Measurements from ENCODE around the gene ANKS1B. TPM values are rescaled to one million over a fixed set of nuclear protein-coding genes. Genes with fewer than 3 reads are reported as not detected.

The ANKS1B gene
- total RNA-seq, 1 donor, result 47.0 TPM

DNA sequence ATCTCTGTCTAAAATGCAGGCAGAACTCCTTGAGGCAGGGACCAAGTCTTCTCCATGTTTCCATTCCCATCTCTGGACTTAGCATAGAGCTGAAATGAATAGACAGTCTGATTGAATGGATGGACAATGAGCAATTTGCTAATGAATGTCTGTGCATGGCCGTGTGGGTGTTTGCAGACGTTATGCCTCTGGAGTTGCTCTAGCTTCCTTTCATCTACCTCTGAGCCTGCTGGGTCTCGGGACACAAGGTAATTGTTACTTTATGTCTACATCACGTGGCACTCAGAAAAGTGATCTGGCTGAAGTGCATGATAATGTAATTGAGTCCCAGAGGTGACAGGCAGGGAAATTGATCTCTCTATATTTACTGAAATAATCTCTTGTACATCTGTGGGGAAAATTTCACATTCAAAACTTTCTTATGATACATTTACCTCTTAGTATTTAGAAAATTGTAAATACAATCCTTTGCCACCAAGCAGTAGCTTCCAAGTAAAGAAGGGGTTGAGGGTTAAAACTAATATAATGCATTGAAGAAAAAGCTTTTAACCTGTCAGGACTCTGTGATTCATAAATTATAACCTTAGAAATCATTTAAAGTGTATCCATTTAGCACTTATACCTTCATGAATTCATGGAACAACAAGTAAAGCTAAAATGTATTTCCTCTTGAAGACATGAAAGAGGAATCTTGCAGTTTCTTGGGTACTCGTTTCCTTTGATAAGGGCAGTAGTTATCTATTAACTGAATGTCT lies 915.6 kb downstream of the ANKS1B start:
- no peak overlapping the region for H3K4me3 ChIP-seq (ENCODE audit: low read depth, low read length)
- no peak for TF ChIP-seq CTCF (IDR thresholded peaks at IDR 0.05; ENCODE audit: insufficient read depth, low read length)
- DNase-seq (ENCODE audit: low read depth), result no peak

DNA sequence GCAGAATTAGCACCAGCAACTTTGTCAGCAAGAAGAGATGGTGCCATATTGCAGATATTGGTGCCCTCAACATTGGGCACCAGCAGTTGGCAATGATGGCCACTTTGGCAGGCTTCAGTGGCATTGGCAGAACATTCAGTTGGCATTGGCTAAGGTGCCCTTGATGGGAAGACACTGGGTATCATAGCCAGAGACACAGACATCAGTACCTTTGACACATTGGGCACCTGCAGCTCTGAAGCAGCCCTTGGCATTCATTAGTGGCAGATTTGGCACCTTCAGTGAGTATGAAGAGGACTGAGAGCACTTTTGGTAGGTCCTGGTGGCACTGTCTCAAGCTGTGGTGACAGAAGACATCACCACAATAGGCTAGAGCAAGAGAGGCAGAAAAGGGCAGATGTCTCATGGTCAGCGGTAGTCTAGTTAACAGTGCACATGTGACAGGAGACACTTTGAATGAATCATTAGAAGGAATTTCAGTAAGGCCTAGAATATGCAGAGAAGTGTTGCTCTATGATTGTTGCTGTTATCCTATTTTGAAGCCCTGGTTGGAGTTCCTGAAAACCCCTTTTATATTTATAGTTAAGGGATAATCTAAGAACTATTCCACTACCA lies 917.5 kb downstream of the ANKS1B start:
- no peak for TF ChIP-seq CTCF (IDR thresholded peaks at IDR 0.05; ENCODE audit: insufficient read depth, low read length)

GRCh38 chr12:99066726-99067125 lies 918.0 kb downstream of the ANKS1B start:
- no peak overlapping the region for H3K4me3 ChIP-seq (ENCODE audit: low read depth, low read length)
- no peak for DNase-seq (ENCODE audit: low read depth)
- no peak for TF ChIP-seq CTCF (IDR thresholded peaks at IDR 0.05; ENCODE audit: insufficient read depth, low read length)

More for the DNA sequence above, 917.5 kb downstream of the ANKS1B start:
- no peak for DNase-seq (ENCODE audit: low read depth)
- H3K4me3 ChIP-seq (ENCODE audit: low read depth, low read length), result no peak overlapping the region

GRCh38 chr12:99063182-99063581 lies 921.6 kb downstream of the ANKS1B start:
- no peak for TF ChIP-seq CTCF (IDR thresholded peaks at IDR 0.05; ENCODE audit: insufficient read depth, low read length)
- no peak overlapping the region for H3K4me3 ChIP-seq (ENCODE audit: low read depth, low read length)
- no peak for DNase-seq (ENCODE audit: low read depth)

GRCh38 chr12:99059824-99060511 lies 924.8 kb downstream of the ANKS1B start:
- H3K4me3 ChIP-seq (ENCODE audit: low read depth, low read length), result no peak overlapping the region
- DNase-seq (ENCODE audit: low read depth), result no peak
- TF ChIP-seq CTCF (IDR thresholded peaks at IDR 0.05; ENCODE audit: insufficient read depth, low read length), result no peak

GRCh38 chr12:99057670-99058069 lies 927.1 kb downstream of the ANKS1B start:
- DNase-seq (ENCODE audit: low read depth), result no peak
- H3K4me3 ChIP-seq (ENCODE audit: low read depth, low read length), result no peak overlapping the region
- TF ChIP-seq CTCF (IDR thresholded peaks at IDR 0.05; ENCODE audit: insufficient read depth, low read length), result no peak

Measured in fibroblast of the aortic adventitia (primary cell).